Calu3 (cell line): ENCODE data around the gene GTPBP8. TPM values are rescaled to one million over a fixed set of nuclear protein-coding genes. Genes with fewer than 3 reads are reported as not detected.
A peak's percentile ranks its signal among the peaks of the same experiment; 100 is the strongest.

Experiments
- Bru-seq: library from RNA; stranded (reverse); fragments of 400-500 nt; gene quantifications from one replicate; lab custom pipeline; 2021; lab: Mats Ljungman, UMichigan
- BruChase-seq, 2 experiments: library from RNA; stranded (reverse); fragments of 400-500 nt; gene quantifications; one replicate each; lab custom pipeline; 2021; lab: Mats Ljungman, UMichigan
- BruUV-seq: library from RNA; stranded (reverse); fragments of 400-500 nt; replicated peaks from 2 replicates; lab custom pipeline; 2021; lab: Mats Ljungman, UMichigan
- CTCF ChIA-PET: fragments of 300-600 bp; sonication (Branson Sonifier 250); formaldehyde crosslinking; loops from one replicate; lab custom pipeline; 2022; ENCODE audit warnings: antibody characterized with exemption; lab: Charles Lee
- DNase-seq: peaks from one replicate; pipeline ENCODE4 v3.0.0; 2022
- H3K27ac Mint-ChIP-seq: one replicate; pipeline ENCODE4 v1.8.0; 2022; ENCODE audit warnings: mixed read lengths; ENCODE audit not compliant: unreplicated experiment
- H3K27me3 Mint-ChIP-seq: one replicate; pipeline ENCODE4 v1.8.0; 2022; ENCODE audit warnings: mixed read lengths; ENCODE audit not compliant: unreplicated experiment
- H3K36me3 Mint-ChIP-seq: one replicate; pipeline ENCODE4 v1.8.0; 2022; ENCODE audit warnings: mild to moderate bottlenecking, moderate library complexity, mixed read lengths; ENCODE audit not compliant: insufficient read depth, unreplicated experiment
- H3K4me1 Mint-ChIP-seq: one replicate; pipeline ENCODE4 v1.8.0; 2022; ENCODE audit warnings: mild to moderate bottlenecking, low read depth, mixed read lengths; ENCODE audit not compliant: unreplicated experiment
- H3K4me3 Mint-ChIP-seq: one replicate; pipeline ENCODE4 v1.8.0; 2022; ENCODE audit warnings: mild to moderate bottlenecking, low read depth, moderate library complexity, mixed read lengths; ENCODE audit not compliant: unreplicated experiment
- H3K9me3 Mint-ChIP-seq: one replicate; pipeline ENCODE4 v1.8.0; 2022; ENCODE audit warnings: low read depth, mixed read lengths; ENCODE audit not compliant: unreplicated experiment
- intact Hi-C: fragments of 100-400 bp; cut with micrococcal nuclease; formaldehyde crosslinking; loops from one replicate; pipeline ENCODE4 v1.10.0; 2022; ENCODE audit not compliant: unreplicated experiment
- long read RNA-seq: library from polyadenylated mRNA; stranded (forward); transcript quantifications from one replicate; pipeline ENCODE4 v2.0.0, GENCODE V29; 2022
- total RNA-seq: library from RNA; stranded (reverse); gene quantifications from 2 replicates; pipeline ENCODE4 v1.2.3, GENCODE V29; 2022
- TF ChIP-seq, protein P1 (sequence below): fragments of 200-600 bp; IDR thresholded peaks from one replicate; pipeline ENCODE4 v1.8.0; 2022; ENCODE audit warnings: antibody characterized with exemption; ENCODE audit not compliant: unreplicated experiment

GTPBP8 gene
- total RNA-seq: 8.1 and 8.3 TPM in 2 replicates
- percentile 68 among the genes with signal in this experiment for Bru-seq, nascent RNA
- percentile 57 among the genes with signal in this experiment for BruChase-seq, experiment 1, labeled RNA remaining after a 6-hour chase
- BruChase-seq, experiment 2, labeled RNA remaining after a 2-hour chase: percentile 54 among the genes with signal in this experiment
- long read RNA-seq, transcript GTPBP8-203 (6 exons, 1,360 nt): major isoform, 6 of 15 reads
- long read RNA-seq, partial matches to known transcripts: 1 of 15 reads
- long read RNA-seq, other reads (novel, unspliced or antisense): 4 of 15 reads

- Mint-ChIP-seq H3K4me3 (peak within 1 kb of the TSS; percentile 86), H3K27ac (peak within 1 kb of the TSS; percentile 90), H3K36me3 (peaks cover 16% of the 10 kb centered on the region), H3K27me3 (peaks cover 13% of the 10 kb centered on the region), H3K9me3 (no peaks in the 10 kb centered on the region), H3K4me1 (peaks cover 16% of the 10 kb centered on the region)
- peak; percentile 87 for DNase-seq
- BruUV-seq: TSS peak; percentile 89
- TF ChIP-seq, protein P1, sequence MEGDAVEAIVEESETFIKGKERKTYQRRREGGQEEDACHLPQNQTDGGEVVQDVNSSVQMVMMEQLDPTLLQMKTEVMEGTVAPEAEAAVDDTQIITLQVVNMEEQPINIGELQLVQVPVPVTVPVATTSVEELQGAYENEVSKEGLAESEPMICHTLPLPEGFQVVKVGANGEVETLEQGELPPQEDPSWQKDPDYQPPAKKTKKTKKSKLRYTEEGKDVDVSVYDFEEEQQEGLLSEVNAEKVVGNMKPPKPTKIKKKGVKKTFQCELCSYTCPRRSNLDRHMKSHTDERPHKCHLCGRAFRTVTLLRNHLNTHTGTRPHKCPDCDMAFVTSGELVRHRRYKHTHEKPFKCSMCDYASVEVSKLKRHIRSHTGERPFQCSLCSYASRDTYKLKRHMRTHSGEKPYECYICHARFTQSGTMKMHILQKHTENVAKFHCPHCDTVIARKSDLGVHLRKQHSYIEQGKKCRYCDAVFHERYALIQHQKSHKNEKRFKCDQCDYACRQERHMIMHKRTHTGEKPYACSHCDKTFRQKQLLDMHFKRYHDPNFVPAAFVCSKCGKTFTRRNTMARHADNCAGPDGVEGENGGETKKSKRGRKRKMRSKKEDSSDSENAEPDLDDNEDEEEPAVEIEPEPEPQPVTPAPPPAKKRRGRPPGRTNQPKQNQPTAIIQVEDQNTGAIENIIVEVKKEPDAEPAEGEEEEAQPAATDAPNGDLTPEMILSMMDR: no peak
- intact Hi-C loops: no loop called here
- CTCF ChIA-PET: no interaction called here
Measured at GRCh38 chr3:112990672-112991602, at the start of gene GTPBP8. GTPBP8 (plus strand) TSS chr3:112990984; CDS start chr3:112991000, 16 bp downstream.

GRCh38 chr3:112948346-112948838 lies 42.4 kb upstream of the GTPBP8 start:
- BruUV-seq: no TSS peak
- H3K27ac Mint-ChIP-seq: no peak overlapping the region
- no peaks in the 10 kb centered on the region for H3K36me3 Mint-ChIP-seq
- H3K4me1 Mint-ChIP-seq: no peaks in the 10 kb centered on the region
- no peak for DNase-seq
- intact Hi-C loops: no loop called here
- no peaks in the 10 kb centered on the region for H3K27me3 Mint-ChIP-seq
- no peak overlapping the region for H3K4me3 Mint-ChIP-seq
- H3K9me3 Mint-ChIP-seq: peaks cover 1% of the 10 kb centered on the region
- CTCF ChIA-PET: no interaction called here
- TF ChIP-seq, protein P1: no peak

- CTCF ChIA-PET: no interaction called here
- BruUV-seq: no TSS peak
- Mint-ChIP-seq H3K36me3 (no peaks in the 10 kb centered on the region), H3K27me3 (no peaks in the 10 kb centered on the region), H3K4me1 (no peaks in the 10 kb centered on the region), H3K9me3 (no peaks in the 10 kb centered on the region), H3K4me3 (no peak overlapping the region), H3K27ac (no peak overlapping the region)
- intact Hi-C loops: no loop called here
- TF ChIP-seq, protein P1: no peak
- DNase-seq: no peak
Measured at GRCh38 chr3:112956351-112956750, 34.4 kb upstream of the GTPBP8 start.

GRCh38 chr3:112958811-112959560 lies 31.8 kb upstream of the GTPBP8 start:
- no peak overlapping the region for H3K4me3 Mint-ChIP-seq
- CTCF ChIA-PET: no interaction called here

More at GRCh38 chr3:112958811-112959560, 31.8 kb upstream of the GTPBP8 start:
- BruUV-seq: no TSS peak
- Mint-ChIP-seq H3K27ac (no peak overlapping the region), H3K27me3 (no peaks in the 10 kb centered on the region), H3K4me1 (no peaks in the 10 kb centered on the region), H3K9me3 (peaks cover 3% of the 10 kb centered on the region), H3K36me3 (no peaks in the 10 kb centered on the region)
- DNase-seq: no peak
- intact Hi-C loops: no loop called here
- TF ChIP-seq, protein P1: no peak
